HUES6 (cell line): ENCODE results near the gene PPM1D.
"Not testable (repeated sequence)": the region's sequence is repeated elsewhere in the genome, so short reads cannot be mapped to it uniquely, and the experiment has no call there.

Source experiments
- H3K27ac ChIP-seq: 2 replicates; pipeline ENCODE4 v1.7.0; 2013; ENCODE audit warnings: low read depth, mild to moderate bottlenecking, low read length, inconsistent platforms
- H3K27me3 ChIP-seq: 2 replicates; pipeline ENCODE4 v1.6.1; 2013; ENCODE audit warnings: low read length; ENCODE audit not compliant: control insufficient read depth, insufficient read depth
- H3K36me3 ChIP-seq: 2 replicates; pipeline ENCODE4 v1.6.1; 2013; ENCODE audit warnings: low read length; ENCODE audit not compliant: control insufficient read depth, insufficient read depth
- H3K4me1 ChIP-seq: 2 replicates; pipeline ENCODE4 v1.6.1; 2013; ENCODE audit warnings: low read length; ENCODE audit not compliant: control insufficient read depth, insufficient read depth
- H3K4me3 ChIP-seq: 2 replicates; pipeline ENCODE4 v1.5.1; 2013; ENCODE audit warnings: low read depth, low read length
- H3K9ac ChIP-seq: one replicate; pipeline ENCODE4 v1.6.1; 2013; ENCODE audit warnings: mild to moderate bottlenecking, low read length
- H3K9me3 ChIP-seq: 2 replicates; pipeline ENCODE4 v1.6.1; 2013; ENCODE audit warnings: low read depth, low read length; ENCODE audit not compliant: control insufficient read depth, insufficient read depth

Gene PPM1D

GRCh38 chr17:60671482-60671881, 71.5 kb downstream of the PPM1D start:
- Histone ChIP-seq H3K27me3 (no peaks in the 10 kb centered on the region), H3K36me3 (no peaks in the 10 kb centered on the region), H3K4me3 (no peak overlapping the region), H3K9me3 (no peaks in the 10 kb centered on the region), H3K27ac (no peak overlapping the region), H3K9ac (no peak overlapping the region), H3K4me1 (no peaks in the 10 kb centered on the region)

- H3K27me3 ChIP-seq, H3K9ac ChIP-seq, H3K9me3 ChIP-seq, H3K27ac ChIP-seq, H3K4me1 ChIP-seq, H3K4me3 ChIP-seq, H3K36me3 ChIP-seq: not testable (repeated sequence)
These were observed 74.6 kb downstream of the PPM1D start for GRCh38 chr17:60674637-60675036.

- Histone ChIP-seq H3K36me3 (no peaks in the 10 kb centered on the region), H3K27me3 (no peaks in the 10 kb centered on the region), H3K27ac (no peak overlapping the region), H3K4me3 (no peak overlapping the region), H3K9me3 (no peaks in the 10 kb centered on the region), H3K9ac (no peak overlapping the region), H3K4me1 (no peaks in the 10 kb centered on the region; the same call in none of the 2 replicates)
These were observed 76.0 kb downstream of the PPM1D start for GRCh38 chr17:60675997-60676396.

GRCh38 chr17:60676758-60677307, 76.8 kb downstream of the PPM1D start:
- H3K36me3 ChIP-seq: no peaks in the 10 kb centered on the region
- peak overlapping the region; percentile 71 for H3K9ac ChIP-seq
- no peaks in the 10 kb centered on the region for H3K27me3 ChIP-seq
- H3K4me3 ChIP-seq: peak overlapping the region; percentile 89
- no peaks in the 10 kb centered on the region; the same call in none of the 2 replicates for H3K4me1 ChIP-seq
- no peak overlapping the region for H3K27ac ChIP-seq
- H3K9me3 ChIP-seq: no peaks in the 10 kb centered on the region

GRCh38 chr17:60677308-60678117, 77.5 kb downstream of the PPM1D start, which contains the start of gene BCAS3:
Gene BCAS3 (plus strand): TSS chr17:60677851.
- H3K27ac ChIP-seq: 0 out of 2 replicates have a peak within 1 kb of the TSS, but pooled peaks have one; percentile 11
- H3K4me1 ChIP-seq: no peaks in the 10 kb centered on the region; the same call in none of the 2 replicates

GRCh38 chr17:60678118-60678444, 78.1 kb downstream of the PPM1D start:
- no peaks in the 10 kb centered on the region for H3K27me3 ChIP-seq
- H3K27ac ChIP-seq: 0 out of 2 replicates have a peak overlapping the region, but pooled peaks have one; percentile 11
- H3K4me1 ChIP-seq: no peaks in the 10 kb centered on the region; the same call in none of the 2 replicates
- H3K9me3 ChIP-seq: no peaks in the 10 kb centered on the region
- no peaks in the 10 kb centered on the region for H3K36me3 ChIP-seq
- H3K4me3 ChIP-seq: peak overlapping the region; percentile 89
- peak overlapping the region; percentile 65 for H3K9ac ChIP-seq

More at GRCh38 chr17:60677308-60678117, 77.5 kb downstream of the PPM1D start, which contains the start of gene BCAS3:
- peak within 1 kb of the TSS; percentile 71 for H3K9ac ChIP-seq
- no peaks in the 10 kb centered on the region for H3K27me3 ChIP-seq
- H3K9me3 ChIP-seq: no peaks in the 10 kb centered on the region
- peak within 1 kb of the TSS; percentile 89 for H3K4me3 ChIP-seq
- H3K36me3 ChIP-seq: no peaks in the 10 kb centered on the region

GRCh38 chr17:60679287-60679686, 79.3 kb downstream of the PPM1D start:
- H3K36me3 ChIP-seq: no peaks in the 10 kb centered on the region
- H3K27ac ChIP-seq: no peak overlapping the region
- no peaks in the 10 kb centered on the region for H3K27me3 ChIP-seq
- no peak overlapping the region for H3K9ac ChIP-seq
- H3K4me1 ChIP-seq: no peaks in the 10 kb centered on the region; the same call in none of the 2 replicates
- no peak overlapping the region for H3K4me3 ChIP-seq
- no peaks in the 10 kb centered on the region for H3K9me3 ChIP-seq

- no peak overlapping the region for H3K9ac ChIP-seq
- no peaks in the 10 kb centered on the region for H3K9me3 ChIP-seq
- H3K4me3 ChIP-seq: no peak overlapping the region
- H3K27ac ChIP-seq: no peak overlapping the region
- H3K36me3 ChIP-seq: no peaks in the 10 kb centered on the region
- H3K4me1 ChIP-seq: no peaks in the 10 kb centered on the region; the same call in none of the 2 replicates
- no peaks in the 10 kb centered on the region for H3K27me3 ChIP-seq
These were observed 80.8 kb downstream of the PPM1D start for GRCh38 chr17:60680754-60681153.

- Histone ChIP-seq H3K9ac (no peak overlapping the region), H3K27me3 (no peaks in the 10 kb centered on the region), H3K4me1 (no peaks in the 10 kb centered on the region), H3K36me3 (no peaks in the 10 kb centered on the region), H3K27ac (no peak overlapping the region), H3K4me3 (no peak overlapping the region), H3K9me3 (no peaks in the 10 kb centered on the region)
These were observed 85.4 kb downstream of the PPM1D start for GRCh38 chr17:60685437-60685836.

- Histone ChIP-seq H3K27ac (no peak overlapping the region), H3K9ac (no peak overlapping the region), H3K9me3 (no peaks in the 10 kb centered on the region), H3K36me3 (no peaks in the 10 kb centered on the region), H3K4me3 (no peak overlapping the region), H3K27me3 (no peaks in the 10 kb centered on the region), H3K4me1 (no peaks in the 10 kb centered on the region)
These were observed 96.0 kb downstream of the PPM1D start for GRCh38 chr17:60695960-60696359.

GRCh38 chr17:60699090-60699489, 99.1 kb downstream of the PPM1D start:
- Histone ChIP-seq H3K27ac (no peak overlapping the region), H3K4me1 (no peaks in the 10 kb centered on the region), H3K9me3 (no peaks in the 10 kb centered on the region), H3K4me3 (no peak overlapping the region), H3K36me3 (no peaks in the 10 kb centered on the region), H3K27me3 (no peaks in the 10 kb centered on the region), H3K9ac (no peak overlapping the region)
